ENCODE measurements around the gene GRHL3. TPM values are rescaled to one million over a fixed set of nuclear protein-coding genes. Genes with fewer than 3 reads are reported as not detected.

Gene GRHL3
- polyA plus RNA-seq, 3 donors: 0.03 TPM; not detected in 2

DNA sequence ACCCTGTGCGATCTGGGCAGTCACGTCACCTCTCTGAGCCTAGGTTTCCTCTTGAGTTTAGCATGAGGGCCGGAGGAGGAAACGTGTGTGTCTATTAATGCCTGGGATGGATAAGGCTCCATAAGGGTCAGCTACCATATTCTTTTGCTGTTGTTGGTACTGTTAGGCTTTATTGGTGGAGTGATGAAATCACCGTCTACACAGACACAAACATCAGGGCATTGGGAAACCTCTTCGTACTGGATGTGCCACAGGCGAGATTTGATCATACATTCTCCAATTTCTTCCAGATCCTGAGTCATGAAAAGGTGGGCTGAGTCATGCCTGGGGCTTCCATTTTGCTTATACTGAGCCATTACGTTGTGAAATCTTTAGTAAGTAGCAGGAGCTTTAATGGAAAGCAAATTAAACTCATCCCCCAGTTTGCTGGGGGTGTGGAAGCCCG, 24.9 kb upstream of the GRHL3 start:
- H3K4me2 ChIP-seq (replicated peaks; ENCODE audit: extremely low read depth, low read length, poor library complexity, severe bottlenecking): no peak overlapping the region
- no peak overlapping the region for H3K9ac ChIP-seq (ENCODE audit: insufficient read depth, low read length, poor library complexity, severe bottlenecking)
- H4K20me1 ChIP-seq (ENCODE audit: insufficient read depth, low read length): no peaks in the 10 kb centered on the region
- no peaks in the 10 kb centered on the region for H3K27me3 ChIP-seq (ENCODE audit: control insufficient read depth in 2 of 2, insufficient read depth in 2 of 2, low read length in 2 of 2)
- Mint-ChIP-seq H3K36me3 (no peaks in the 10 kb centered on the region), H3K4me1 (peaks cover 17% of the 10 kb centered on the region), H3K27ac (peak overlapping the region in 2 of 7 donors; percentile 30 to 50), H3K9me3 (no peaks in the 10 kb centered on the region), H3K27me3 (ENCODE audit: low read depth in 3 of 3) (peaks cover 8 to 14% (median 10%) of the 10 kb centered on the region in 3 donors), H3K4me3 (peak overlapping the region in 1 of 2 donors; percentile 13)
- TF ChIP-seq, protein P1, sequence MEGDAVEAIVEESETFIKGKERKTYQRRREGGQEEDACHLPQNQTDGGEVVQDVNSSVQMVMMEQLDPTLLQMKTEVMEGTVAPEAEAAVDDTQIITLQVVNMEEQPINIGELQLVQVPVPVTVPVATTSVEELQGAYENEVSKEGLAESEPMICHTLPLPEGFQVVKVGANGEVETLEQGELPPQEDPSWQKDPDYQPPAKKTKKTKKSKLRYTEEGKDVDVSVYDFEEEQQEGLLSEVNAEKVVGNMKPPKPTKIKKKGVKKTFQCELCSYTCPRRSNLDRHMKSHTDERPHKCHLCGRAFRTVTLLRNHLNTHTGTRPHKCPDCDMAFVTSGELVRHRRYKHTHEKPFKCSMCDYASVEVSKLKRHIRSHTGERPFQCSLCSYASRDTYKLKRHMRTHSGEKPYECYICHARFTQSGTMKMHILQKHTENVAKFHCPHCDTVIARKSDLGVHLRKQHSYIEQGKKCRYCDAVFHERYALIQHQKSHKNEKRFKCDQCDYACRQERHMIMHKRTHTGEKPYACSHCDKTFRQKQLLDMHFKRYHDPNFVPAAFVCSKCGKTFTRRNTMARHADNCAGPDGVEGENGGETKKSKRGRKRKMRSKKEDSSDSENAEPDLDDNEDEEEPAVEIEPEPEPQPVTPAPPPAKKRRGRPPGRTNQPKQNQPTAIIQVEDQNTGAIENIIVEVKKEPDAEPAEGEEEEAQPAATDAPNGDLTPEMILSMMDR (IDR thresholded peaks at IDR 0.05): no peak
- H3K36me3 ChIP-seq (replicated peaks in 1 of 2; ENCODE audit: control insufficient read depth in 1 of 2, insufficient read depth in 2 of 2, low read length in 2 of 2): no peaks in the 10 kb centered on the region
- H2AFZ ChIP-seq (ENCODE audit: insufficient read depth, low read depth, low read length, poor library complexity, severe bottlenecking): no peak overlapping the region
- DNase-seq: peak; percentile 2 to 53 (median 39)
- intact Hi-C loops (cut with micrococcal nuclease): no loop called here
- peaks cover 0 to 11% of the 10 kb centered on the region in 2 donors for H3K4me1 ChIP-seq (ENCODE audit: control insufficient read depth in 1 of 2, insufficient read depth in 2 of 2, low read length in 2 of 2)
- no peaks in the 10 kb centered on the region for H3K9me3 ChIP-seq (replicated peaks in 1 of 2; ENCODE audit: control insufficient read depth in 1 of 2, insufficient read depth in 1 of 2, low read length in 2 of 2)
- H3K79me2 ChIP-seq (ENCODE audit: insufficient read depth, low read length): no peaks in the 10 kb centered on the region
- no peak overlapping the region for H3K27ac ChIP-seq (ENCODE audit: low read depth in 1 of 2, low read length in 2 of 2)
- WGBS (ENCODE audit: insufficient coverage): 76% methylated on average over 4 of the region's 9 CpGs
- no peak overlapping the region for H3K4me3 ChIP-seq (replicated peaks in 1 of 3; ENCODE audit: low read depth in 2 of 3, low read length in 3 of 3)

DNA sequence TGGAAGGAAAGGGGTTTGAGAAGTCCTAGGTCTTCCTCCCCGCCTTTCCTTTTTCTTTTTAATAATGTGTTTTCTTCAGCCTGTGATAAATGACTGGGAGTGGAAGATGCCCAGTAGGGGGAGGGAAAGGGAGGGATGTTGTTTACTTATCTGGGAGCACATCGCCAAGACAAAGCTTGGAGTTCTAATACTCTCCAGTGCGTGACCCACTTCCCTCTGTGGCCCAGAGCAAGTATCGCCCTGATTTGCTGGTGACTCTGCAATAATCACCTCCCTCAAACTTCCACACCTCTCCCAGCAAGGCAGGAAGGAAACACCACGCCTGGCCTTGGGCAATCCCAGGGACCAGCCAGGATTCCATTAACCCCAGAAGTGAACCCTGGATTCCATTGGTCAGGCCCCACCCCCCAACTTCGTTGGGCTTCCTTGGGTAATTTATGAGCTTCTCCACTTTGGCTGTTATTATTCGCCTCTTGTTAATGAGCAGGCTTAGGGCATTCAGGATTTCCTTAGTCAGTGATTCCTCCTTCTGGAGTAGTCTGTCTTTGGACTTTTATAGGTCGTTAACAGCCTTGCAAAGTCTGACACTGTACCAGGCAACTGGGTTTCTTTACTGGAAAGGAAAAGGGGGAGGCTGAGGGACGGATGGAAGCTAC, 24.3 kb upstream of the GRHL3 start:
- H3K27me3 ChIP-seq (ENCODE audit: control insufficient read depth in 2 of 2, insufficient read depth in 2 of 2, low read length in 2 of 2): no peaks in the 10 kb centered on the region
- TF ChIP-seq, protein P1 (IDR thresholded peaks at IDR 0.05): no peak
- H3K4me1 ChIP-seq (ENCODE audit: control insufficient read depth in 1 of 2, insufficient read depth in 2 of 2, low read length in 2 of 2): peaks cover 0 to 11% of the 10 kb centered on the region in 2 donors
- Mint-ChIP-seq H3K4me1 (peaks cover 17% of the 10 kb centered on the region), H3K9me3 (no peaks in the 10 kb centered on the region), H3K36me3 (no peaks in the 10 kb centered on the region), H3K27me3 (ENCODE audit: low read depth in 3 of 3) (peaks cover 8 to 14% (median 10%) of the 10 kb centered on the region in 3 donors), H3K27ac (peak overlapping the region in 5 of 7 donors; percentile 38 to 72 (median 50)), H3K4me3 (peak overlapping the region; percentile 13 to 40)
- DNase-seq: peak in 2 of 3 donors; percentile 20 to 41
- H2AFZ ChIP-seq (ENCODE audit: insufficient read depth, low read depth, low read length, poor library complexity, severe bottlenecking): no peak overlapping the region
- no peaks in the 10 kb centered on the region for H4K20me1 ChIP-seq (ENCODE audit: insufficient read depth, low read length)
- no peak overlapping the region for H3K9ac ChIP-seq (ENCODE audit: insufficient read depth, low read length, poor library complexity, severe bottlenecking)
- H3K4me3 ChIP-seq (replicated peaks in 1 of 3; ENCODE audit: low read depth in 2 of 3, low read length in 3 of 3): no peak overlapping the region
- no peaks in the 10 kb centered on the region for H3K9me3 ChIP-seq (replicated peaks in 1 of 2; ENCODE audit: control insufficient read depth in 1 of 2, insufficient read depth in 1 of 2, low read length in 2 of 2)
- H3K4me2 ChIP-seq (replicated peaks; ENCODE audit: extremely low read depth, low read length, poor library complexity, severe bottlenecking): no peak overlapping the region
- H3K27ac ChIP-seq (ENCODE audit: low read depth in 1 of 2, low read length in 2 of 2): no peak overlapping the region
- no peaks in the 10 kb centered on the region for H3K79me2 ChIP-seq (ENCODE audit: insufficient read depth, low read length)
- intact Hi-C loops (cut with micrococcal nuclease): no loop called here
- no peaks in the 10 kb centered on the region for H3K36me3 ChIP-seq (replicated peaks in 1 of 2; ENCODE audit: control insufficient read depth in 1 of 2, insufficient read depth in 2 of 2, low read length in 2 of 2)
- 23% methylated on average over 4 of the region's 9 CpGs for WGBS (ENCODE audit: insufficient coverage)
